ENCODE measurements around the gene SMYD3.

GRCh38 chr1:245903851-245904250, 603.2 kb downstream of the SMYD3 start:
- TF ChIP-seq CTCF (IDR thresholded peaks at IDR 0.05; ENCODE audit: low read length) (no peak), EZH2 (optimal IDR thresholded peaks at IDR 0.05; ENCODE audit: low read depth, low read length) (no peak), EZH2phosphoT487 (IDR thresholded peaks at IDR 0.05; ENCODE audit: low read length) (no peak)
